GM10248 (cell line): ENCODE data around the gene UGT2B10.

Experiments
- CTCF ChIA-PET: fragments of 300-600 bp; sonication (Branson Sonifier 250); formaldehyde crosslinking; extraction: SDS; loops from one replicate; lab custom pipeline; 2021; ENCODE audit warnings: antibody characterized with exemption; lab: Yijun Ruan, JAX
- POLR2A ChIA-PET: fragments of 350-650 bp; sonication (Branson Sonifier 250); formaldehyde crosslinking; extraction: SDS; loops from one replicate; lab custom pipeline; 2020; ENCODE audit warnings: antibody characterized with exemption; lab: Yijun Ruan, JAX
- DNase-seq: peaks from one replicate; pipeline ENCODE4 v3.0.0; 2012; ENCODE audit errors: extremely low spot score
- TF ChIP-seq, protein P1 (sequence below): IDR thresholded peaks from 2 replicates; pipeline ENCODE4 v1.5.1; 2012; ENCODE audit warnings: mild to moderate bottlenecking, low read depth; ENCODE audit errors: extremely low read depth, missing control alignments, control extremely low read depth

Gene UGT2B10

DNA sequence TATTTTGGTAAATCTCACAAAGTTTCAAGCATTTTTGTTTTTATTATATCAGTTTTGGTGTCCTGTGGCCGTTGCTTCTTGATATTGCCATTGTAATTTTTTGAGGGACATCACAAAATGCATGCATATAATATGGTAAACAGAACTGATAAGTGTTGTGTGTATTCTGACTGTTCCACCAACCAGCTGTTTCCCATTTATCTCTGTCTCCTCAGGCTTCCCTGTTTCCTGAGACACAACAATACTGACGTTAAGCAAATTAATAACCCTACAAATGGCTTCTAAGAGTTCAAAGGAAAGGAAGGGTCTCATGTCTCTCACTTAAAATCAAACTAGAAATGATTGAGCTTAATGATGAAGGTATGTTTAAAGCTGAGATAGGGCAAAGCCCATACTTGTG, 40.0 kb downstream of the UGT2B10 start:
- POLR2A ChIA-PET, result no interaction called here
- DNase-seq, result no peak
- TF ChIP-seq, protein P1, sequence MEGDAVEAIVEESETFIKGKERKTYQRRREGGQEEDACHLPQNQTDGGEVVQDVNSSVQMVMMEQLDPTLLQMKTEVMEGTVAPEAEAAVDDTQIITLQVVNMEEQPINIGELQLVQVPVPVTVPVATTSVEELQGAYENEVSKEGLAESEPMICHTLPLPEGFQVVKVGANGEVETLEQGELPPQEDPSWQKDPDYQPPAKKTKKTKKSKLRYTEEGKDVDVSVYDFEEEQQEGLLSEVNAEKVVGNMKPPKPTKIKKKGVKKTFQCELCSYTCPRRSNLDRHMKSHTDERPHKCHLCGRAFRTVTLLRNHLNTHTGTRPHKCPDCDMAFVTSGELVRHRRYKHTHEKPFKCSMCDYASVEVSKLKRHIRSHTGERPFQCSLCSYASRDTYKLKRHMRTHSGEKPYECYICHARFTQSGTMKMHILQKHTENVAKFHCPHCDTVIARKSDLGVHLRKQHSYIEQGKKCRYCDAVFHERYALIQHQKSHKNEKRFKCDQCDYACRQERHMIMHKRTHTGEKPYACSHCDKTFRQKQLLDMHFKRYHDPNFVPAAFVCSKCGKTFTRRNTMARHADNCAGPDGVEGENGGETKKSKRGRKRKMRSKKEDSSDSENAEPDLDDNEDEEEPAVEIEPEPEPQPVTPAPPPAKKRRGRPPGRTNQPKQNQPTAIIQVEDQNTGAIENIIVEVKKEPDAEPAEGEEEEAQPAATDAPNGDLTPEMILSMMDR, result no peak
- CTCF ChIA-PET, result interaction anchor here (1.0 to 3.0 kb wide), 2 partner anchors 9 to 12 kb away, joined by 4 to 15 read pairs; no protein-coding TSS in a partner anchor

DNA sequence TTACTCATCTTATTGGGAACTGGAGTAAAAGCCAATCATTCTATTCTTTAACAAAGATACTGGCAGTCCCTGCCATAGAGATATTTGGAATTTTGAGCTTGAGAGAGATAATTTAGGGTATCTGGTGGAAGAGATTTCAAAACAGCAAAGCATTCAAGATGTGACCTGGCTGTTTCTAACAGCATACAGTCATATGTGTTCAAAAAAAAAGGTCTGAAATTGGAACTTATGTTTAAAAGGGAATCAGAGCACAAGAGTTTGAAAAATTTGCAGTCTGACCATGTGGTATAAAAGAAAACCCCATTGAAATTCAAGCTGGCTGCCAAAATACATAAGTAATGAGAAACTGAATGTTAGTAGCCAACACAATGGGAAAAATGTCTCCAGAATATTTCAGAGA, 42.2 kb downstream of the UGT2B10 start:
- ChIA-PET CTCF (interaction anchor here (1.1 to 1.2 kb wide), 2 partner anchors 9 to 13 kb away, joined by 4 to 5 read pairs; no protein-coding TSS in a partner anchor), POLR2A (no interaction called here)
- TF ChIP-seq, protein P1, result no peak
- no peak for DNase-seq

DNA sequence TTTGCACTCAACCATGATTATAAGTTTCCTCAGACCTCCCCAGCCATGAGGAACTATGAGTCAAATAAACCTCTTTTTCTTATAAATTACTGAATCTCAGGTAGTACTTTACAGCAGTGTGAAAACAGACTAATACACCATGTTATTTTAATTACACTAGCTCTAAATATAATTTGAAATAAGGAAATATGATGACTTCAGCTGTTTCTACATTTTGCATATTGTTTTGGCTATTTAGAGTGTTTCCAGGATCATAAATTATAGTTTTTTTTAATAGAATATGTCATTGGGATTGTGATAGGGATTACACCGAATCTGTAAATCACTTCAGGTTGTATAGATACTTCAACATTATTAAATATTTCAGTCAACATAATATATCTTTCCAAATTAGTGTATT, 43.9 kb downstream of the UGT2B10 start:
- ChIA-PET CTCF (no interaction called here), POLR2A (no interaction called here)
- TF ChIP-seq, protein P1, result no peak
- no peak for DNase-seq

DNA sequence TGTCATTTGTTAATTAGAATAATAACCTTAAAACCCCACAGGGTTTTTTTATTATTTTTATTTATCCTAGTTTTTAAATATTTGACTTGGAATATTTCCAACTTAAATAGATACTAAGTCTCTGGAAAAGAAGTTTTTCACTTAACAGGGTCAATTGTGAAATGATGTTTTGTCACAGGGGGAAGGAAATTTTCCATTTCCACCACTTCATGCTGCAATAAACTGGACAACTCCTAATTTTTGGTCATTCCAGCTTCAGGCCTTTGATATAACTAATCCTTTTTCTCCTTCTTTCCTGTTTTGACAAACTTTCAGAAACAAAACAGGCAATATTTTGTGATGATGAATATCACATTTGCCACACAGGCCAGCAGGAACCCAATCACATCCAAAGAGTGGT, 45.3 kb downstream of the UGT2B10 start:
- CTCF ChIA-PET, result no interaction called here
- TF ChIP-seq, protein P1, result no peak

DNA sequence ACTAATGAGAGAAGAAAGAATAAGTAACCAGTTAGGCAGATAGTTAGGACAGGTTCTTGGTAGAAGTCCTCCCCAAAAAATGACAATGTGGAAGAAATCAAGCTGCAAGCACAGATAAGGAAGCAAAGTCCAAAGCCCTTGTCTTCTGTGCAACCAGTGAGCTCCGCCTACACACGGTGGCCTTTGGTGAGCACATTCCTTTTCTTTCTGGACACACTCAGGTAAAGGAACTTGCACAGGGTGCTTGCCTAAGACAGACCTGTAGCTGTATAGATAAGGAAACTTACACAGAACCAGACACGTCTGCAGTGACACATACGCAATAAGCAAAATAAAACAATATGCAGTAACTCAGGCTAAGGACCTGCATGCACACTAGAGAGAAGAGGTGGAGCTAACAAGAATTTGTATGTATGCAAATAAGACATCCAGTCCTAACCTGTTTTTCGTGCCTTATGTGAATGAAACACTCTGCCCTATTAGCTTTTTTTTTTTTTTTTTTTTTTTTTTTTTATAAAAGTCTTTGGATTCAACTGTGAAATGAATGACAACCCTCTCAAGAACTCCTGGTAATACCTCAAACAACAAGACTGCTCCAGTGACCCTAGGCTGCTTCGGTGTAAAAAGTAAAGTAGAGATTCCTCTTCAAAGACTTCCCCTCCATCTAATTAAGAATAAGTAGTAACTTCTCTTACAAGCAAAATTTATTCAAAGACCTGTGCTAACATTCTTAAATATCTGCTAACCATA, 48.8 kb downstream of the UGT2B10 start:
- no peak for DNase-seq
- ChIA-PET CTCF (interaction anchor here (1.2 to 1.8 kb wide), 2 partner anchors 9 to 22 kb away, joined by 4 read pairs; no protein-coding TSS in a partner anchor), POLR2A (no interaction called here)
- TF ChIP-seq, protein P1, result no peak

More for the DNA sequence above, 45.3 kb downstream of the UGT2B10 start:
- POLR2A ChIA-PET, result no interaction called here
- DNase-seq, result no peak

DNA sequence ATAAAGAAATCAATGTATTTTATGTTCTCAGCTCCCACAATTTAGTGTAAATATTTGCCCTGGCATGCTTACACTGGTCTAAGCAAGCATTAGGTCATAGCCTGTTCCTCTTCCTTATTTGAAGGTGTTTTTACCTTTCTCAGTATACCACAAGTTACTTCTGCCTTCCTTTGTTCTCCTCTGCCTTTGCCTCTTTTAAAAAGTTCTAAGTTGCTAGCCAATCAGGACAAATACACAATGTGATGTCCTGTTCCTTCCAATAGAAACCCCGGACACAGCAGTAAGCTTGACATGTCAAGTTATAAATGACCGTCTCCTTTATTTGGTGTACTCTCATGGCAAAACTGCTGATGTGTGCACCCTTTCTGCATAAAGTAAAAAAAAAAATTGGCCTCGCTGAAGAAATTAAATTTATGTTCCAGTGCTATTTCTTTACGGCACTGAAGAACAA, 49.4 kb downstream of the UGT2B10 start:
- POLR2A ChIA-PET, result no interaction called here

More for the DNA sequence above, 49.4 kb downstream of the UGT2B10 start:
- TF ChIP-seq, protein P1, result no peak
- no peak for DNase-seq
- CTCF ChIA-PET, result interaction anchor here (1.8 kb wide), 1 partner anchor 10 kb away, joined by 4 read pairs; no protein-coding TSS in a partner anchor
